ENCODE measurements around the gene DCANP1. TPM values are rescaled to one million over a fixed set of nuclear protein-coding genes. Genes with fewer than 3 reads are reported as not detected.

Gene DCANP1
- total and polyA plus RNA-seq, 2 donors (not counting 1 experiment from before 2014, with no cell fraction given), result not detected

DNA sequence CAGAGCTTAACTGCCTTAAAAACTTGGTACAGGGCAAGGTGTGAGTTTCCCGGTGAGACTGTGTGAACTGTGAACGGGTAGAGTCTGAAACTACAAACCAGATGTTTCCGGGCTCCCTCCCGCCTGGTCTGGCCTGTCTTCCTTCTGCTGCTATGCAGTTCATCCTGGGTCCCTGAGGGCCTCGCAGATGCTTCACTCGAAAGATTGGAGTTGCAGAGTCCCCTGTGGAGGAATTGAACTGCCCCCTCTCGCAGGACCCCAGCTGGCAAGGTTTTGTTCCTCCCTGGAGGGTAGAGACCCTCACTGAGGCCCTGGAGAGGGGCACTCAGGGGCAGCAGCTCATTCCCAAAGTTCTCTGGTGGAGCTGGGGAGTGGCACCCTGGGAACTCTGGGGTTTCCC lies 533 bp downstream of the DCANP1 start:
- no peaks in the 10 kb centered on the region for H3K36me3 ChIP-seq (ENCODE audit: control insufficient read depth, insufficient read depth, low read length)
- DNase-seq (ENCODE audit: low read depth in 2 of 2), result no peak
- peaks cover 9% of the 10 kb centered on the region for H3K27me3 ChIP-seq (ENCODE audit: control insufficient read depth, insufficient read depth, low read length)
- TF ChIP-seq EZH2 (IDR thresholded peaks at IDR 0.05; ENCODE audit: low read length, missing control alignments), result no peak
- TF ChIP-seq, protein P1, sequence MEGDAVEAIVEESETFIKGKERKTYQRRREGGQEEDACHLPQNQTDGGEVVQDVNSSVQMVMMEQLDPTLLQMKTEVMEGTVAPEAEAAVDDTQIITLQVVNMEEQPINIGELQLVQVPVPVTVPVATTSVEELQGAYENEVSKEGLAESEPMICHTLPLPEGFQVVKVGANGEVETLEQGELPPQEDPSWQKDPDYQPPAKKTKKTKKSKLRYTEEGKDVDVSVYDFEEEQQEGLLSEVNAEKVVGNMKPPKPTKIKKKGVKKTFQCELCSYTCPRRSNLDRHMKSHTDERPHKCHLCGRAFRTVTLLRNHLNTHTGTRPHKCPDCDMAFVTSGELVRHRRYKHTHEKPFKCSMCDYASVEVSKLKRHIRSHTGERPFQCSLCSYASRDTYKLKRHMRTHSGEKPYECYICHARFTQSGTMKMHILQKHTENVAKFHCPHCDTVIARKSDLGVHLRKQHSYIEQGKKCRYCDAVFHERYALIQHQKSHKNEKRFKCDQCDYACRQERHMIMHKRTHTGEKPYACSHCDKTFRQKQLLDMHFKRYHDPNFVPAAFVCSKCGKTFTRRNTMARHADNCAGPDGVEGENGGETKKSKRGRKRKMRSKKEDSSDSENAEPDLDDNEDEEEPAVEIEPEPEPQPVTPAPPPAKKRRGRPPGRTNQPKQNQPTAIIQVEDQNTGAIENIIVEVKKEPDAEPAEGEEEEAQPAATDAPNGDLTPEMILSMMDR (conservative IDR thresholded peaks at IDR 0.05 in 1 of 2, IDR thresholded peaks at IDR 0.05 in 1 of 2; ENCODE audit: low read depth in 1 of 2, low read length in 2 of 2), result no peak
- no peaks in the 10 kb centered on the region for H3K9me3 ChIP-seq (ENCODE audit: control insufficient read depth, insufficient read depth, low read depth, low read length)
- H4K20me1 ChIP-seq (ENCODE audit: control insufficient read depth, extremely low read depth, insufficient read depth, low read length), result no peaks in the 10 kb centered on the region
- H3K4me1 ChIP-seq (ENCODE audit: control insufficient read depth, extremely low read depth, insufficient read depth, low read length), result no peaks in the 10 kb centered on the region
- no peak overlapping the region for H3K9ac ChIP-seq (ENCODE audit: insufficient read depth, low read length)
- no peak overlapping the region for H3K27ac ChIP-seq (ENCODE audit: insufficient read depth, low read length)
- no peak overlapping the region for H3K4me2 ChIP-seq (ENCODE audit: extremely low read depth, insufficient read depth, low read length)
- no peaks in the 10 kb centered on the region for H3K79me2 ChIP-seq (ENCODE audit: control insufficient read depth, insufficient read depth, low read length)
- H3K4me3 ChIP-seq (replicated peaks in 1 of 4; ENCODE audit: control extremely low read depth in 1 of 4, insufficient read depth in 1 of 4, low read depth in 3 of 4, low read length in 4 of 4), result no peak overlapping the region
- H2AFZ ChIP-seq (ENCODE audit: low read length), result no peak overlapping the region

DNA sequence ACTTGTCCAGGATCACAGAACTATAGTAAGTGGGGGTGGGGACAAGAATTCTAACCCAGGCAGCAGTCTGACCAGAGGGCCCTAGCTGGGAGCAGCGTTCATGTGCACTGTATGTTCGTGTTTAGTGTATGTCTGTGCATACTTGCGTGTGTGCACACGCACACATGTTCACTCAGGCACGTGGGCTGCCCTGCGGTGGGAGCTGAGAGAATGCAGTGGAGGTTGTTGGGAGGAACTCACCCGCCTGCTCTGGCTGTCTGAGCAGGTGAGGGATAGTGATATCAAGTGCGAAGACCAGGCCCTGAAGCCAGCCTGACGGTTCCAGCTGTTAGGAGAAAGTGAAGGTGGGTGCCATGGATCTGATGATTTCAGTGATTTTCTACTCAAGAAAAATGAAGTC lies 942 bp downstream of the DCANP1 start:
- H3K9ac ChIP-seq (ENCODE audit: insufficient read depth, low read length), result no peak overlapping the region
- H3K4me2 ChIP-seq (ENCODE audit: extremely low read depth, insufficient read depth, low read length), result no peak overlapping the region
- no peak overlapping the region for H3K27ac ChIP-seq (ENCODE audit: insufficient read depth, low read length)

DNA sequence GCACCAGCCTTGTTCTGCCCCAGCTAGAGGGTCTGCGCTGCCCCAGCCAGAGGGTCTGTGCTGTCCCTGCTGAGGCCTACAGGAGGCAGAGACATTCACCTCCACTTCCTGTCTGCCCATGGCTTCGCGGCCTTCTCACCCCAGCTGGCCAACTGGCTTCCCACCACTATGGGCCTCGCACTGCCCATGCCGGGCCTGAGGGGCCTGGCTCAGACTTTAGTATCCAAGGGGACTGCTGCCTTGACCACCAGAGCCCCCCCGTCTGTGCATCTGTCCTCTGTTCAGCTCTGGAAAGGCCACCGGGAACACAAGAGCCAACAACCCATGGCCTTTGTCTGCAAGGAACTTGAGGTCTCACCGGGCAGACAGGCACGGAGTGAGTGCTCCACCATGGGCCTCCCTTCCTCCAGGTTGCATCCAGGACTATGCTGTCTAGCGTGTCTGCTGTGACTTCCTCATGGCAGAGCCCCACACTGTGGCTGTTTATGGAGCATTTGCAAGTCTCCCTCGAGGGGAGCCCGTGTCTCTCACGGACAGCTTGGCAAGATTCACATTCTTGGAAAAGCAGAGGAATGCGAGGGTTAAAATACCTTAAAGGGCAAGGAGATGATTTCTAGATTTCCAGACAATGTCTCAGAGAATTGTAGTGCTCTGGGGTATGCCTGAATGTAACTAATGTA lies 1.7 kb downstream of the DCANP1 start:
- no peaks in the 10 kb centered on the region for H3K79me2 ChIP-seq (ENCODE audit: control insufficient read depth, insufficient read depth, low read length)
- H3K27ac ChIP-seq (ENCODE audit: insufficient read depth, low read length), result no peak overlapping the region
- H3K4me2 ChIP-seq (ENCODE audit: extremely low read depth, insufficient read depth, low read length), result no peak overlapping the region
- H3K9me3 ChIP-seq (ENCODE audit: control insufficient read depth, insufficient read depth, low read depth, low read length), result no peaks in the 10 kb centered on the region
- H3K9ac ChIP-seq (ENCODE audit: insufficient read depth, low read length), result no peak overlapping the region
- H4K20me1 ChIP-seq (ENCODE audit: control insufficient read depth, extremely low read depth, insufficient read depth, low read length), result no peaks in the 10 kb centered on the region
- no peaks in the 10 kb centered on the region for H3K36me3 ChIP-seq (ENCODE audit: control insufficient read depth, insufficient read depth, low read length)
- H3K27me3 ChIP-seq (ENCODE audit: control insufficient read depth, insufficient read depth, low read length), result peaks cover 9% of the 10 kb centered on the region
- no peak overlapping the region for H2AFZ ChIP-seq (ENCODE audit: low read length)
- TF ChIP-seq EZH2 (IDR thresholded peaks at IDR 0.05; ENCODE audit: low read length, missing control alignments), result no peak
- TF ChIP-seq, protein P1 (conservative IDR thresholded peaks at IDR 0.05 in 1 of 2, IDR thresholded peaks at IDR 0.05 in 1 of 2; ENCODE audit: low read depth in 1 of 2, low read length in 2 of 2), result no peak
- H3K4me3 ChIP-seq (replicated peaks in 1 of 4; ENCODE audit: control extremely low read depth in 1 of 4, insufficient read depth in 1 of 4, low read depth in 3 of 4, low read length in 4 of 4), result no peak overlapping the region
- no peaks in the 10 kb centered on the region for H3K4me1 ChIP-seq (ENCODE audit: control insufficient read depth, extremely low read depth, insufficient read depth, low read length)
- DNase-seq (ENCODE audit: low read depth in 2 of 2), result no peak

More for the DNA sequence above, 942 bp downstream of the DCANP1 start:
- Histone ChIP-seq H4K20me1 (ENCODE audit: control insufficient read depth, extremely low read depth, insufficient read depth, low read length) (no peaks in the 10 kb centered on the region), H3K4me3 (replicated peaks in 1 of 4; ENCODE audit: control extremely low read depth in 1 of 4, insufficient read depth in 1 of 4, low read depth in 3 of 4, low read length in 4 of 4) (no peak overlapping the region), H3K4me1 (ENCODE audit: control insufficient read depth, extremely low read depth, insufficient read depth, low read length) (no peaks in the 10 kb centered on the region), H3K27me3 (ENCODE audit: control insufficient read depth, insufficient read depth, low read length) (peaks cover 9% of the 10 kb centered on the region), H3K9me3 (ENCODE audit: control insufficient read depth, insufficient read depth, low read depth, low read length) (no peaks in the 10 kb centered on the region), H2AFZ (ENCODE audit: low read length) (no peak overlapping the region), H3K36me3 (ENCODE audit: control insufficient read depth, insufficient read depth, low read length) (no peaks in the 10 kb centered on the region), H3K79me2 (ENCODE audit: control insufficient read depth, insufficient read depth, low read length) (no peaks in the 10 kb centered on the region)
- TF ChIP-seq, protein P1 (conservative IDR thresholded peaks at IDR 0.05 in 1 of 2, IDR thresholded peaks at IDR 0.05 in 1 of 2; ENCODE audit: low read depth in 1 of 2, low read length in 2 of 2), result no peak
- TF ChIP-seq EZH2 (IDR thresholded peaks at IDR 0.05; ENCODE audit: low read length, missing control alignments), result no peak
- DNase-seq (ENCODE audit: low read depth in 2 of 2), result no peak

Data from fibroblast of lung (primary cell).